HG03354 (cell line): ENCODE data around the gene ESR2.
"Not testable (repeated sequence)": the region's sequence is repeated elsewhere in the genome, so short reads cannot be mapped to it uniquely, and the experiment has no call there.

Source experiments
- ATAC-seq: cut with Tn5 transposase; IDR thresholded peaks from one replicate; pipeline ENCODE4 v1.9.1; 2021; ENCODE audit warnings: mild to moderate bottlenecking; ENCODE audit not compliant: unreplicated experiment, poor library complexity, severe bottlenecking

Gene ESR2

DNA sequence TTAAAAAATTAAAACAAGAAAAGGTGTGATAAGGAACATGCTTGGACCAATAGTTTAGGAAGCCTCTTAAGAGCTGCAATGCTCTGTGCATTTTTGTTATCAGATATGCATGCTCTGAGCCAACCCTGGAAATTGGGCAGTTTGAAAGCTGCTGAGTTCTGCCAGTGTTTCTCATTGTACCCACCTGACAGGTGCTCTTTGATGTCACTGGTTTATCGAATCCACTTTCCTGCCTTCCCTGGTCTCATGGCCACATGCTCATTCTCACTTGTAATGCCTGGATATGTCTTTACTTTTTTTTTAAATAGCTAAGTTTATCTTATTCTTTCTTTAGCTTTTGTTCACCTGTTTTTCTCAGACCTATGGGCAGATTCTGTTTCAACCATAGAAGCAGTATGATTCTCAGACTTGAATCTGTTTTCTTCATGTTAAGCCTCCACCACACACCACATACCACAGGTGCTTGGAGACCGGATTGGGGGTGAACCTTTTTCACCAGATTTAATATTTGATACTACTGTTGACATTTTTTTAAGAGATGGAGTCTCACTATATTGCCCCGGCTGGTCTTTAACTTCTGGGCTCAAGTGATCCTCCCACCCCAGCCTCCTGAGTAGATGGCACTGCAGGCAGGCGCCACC, 90.7 kb downstream of the ESR2 start:
- ATAC-seq, result no peak

DNA sequence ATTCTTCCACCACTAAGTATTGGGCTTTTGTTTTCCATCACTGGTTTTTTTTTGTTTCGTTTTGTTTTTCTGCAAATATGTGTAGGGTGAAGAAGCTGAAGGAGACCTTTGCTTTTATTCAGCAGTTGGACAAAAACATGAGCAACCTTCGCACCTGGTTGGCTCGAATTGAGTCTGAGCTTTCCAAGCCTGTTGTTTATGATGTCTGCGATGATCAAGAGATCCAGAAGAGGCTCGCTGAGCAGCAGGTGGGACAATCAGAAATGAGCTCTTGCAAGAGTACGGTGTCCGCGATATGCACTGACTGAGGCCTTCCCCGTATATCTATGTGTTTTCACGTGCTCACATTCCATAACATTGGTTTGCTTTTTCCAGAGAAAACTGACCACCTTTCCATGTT, 91.5 kb downstream of the ESR2 start:
- no peak for ATAC-seq

DNA sequence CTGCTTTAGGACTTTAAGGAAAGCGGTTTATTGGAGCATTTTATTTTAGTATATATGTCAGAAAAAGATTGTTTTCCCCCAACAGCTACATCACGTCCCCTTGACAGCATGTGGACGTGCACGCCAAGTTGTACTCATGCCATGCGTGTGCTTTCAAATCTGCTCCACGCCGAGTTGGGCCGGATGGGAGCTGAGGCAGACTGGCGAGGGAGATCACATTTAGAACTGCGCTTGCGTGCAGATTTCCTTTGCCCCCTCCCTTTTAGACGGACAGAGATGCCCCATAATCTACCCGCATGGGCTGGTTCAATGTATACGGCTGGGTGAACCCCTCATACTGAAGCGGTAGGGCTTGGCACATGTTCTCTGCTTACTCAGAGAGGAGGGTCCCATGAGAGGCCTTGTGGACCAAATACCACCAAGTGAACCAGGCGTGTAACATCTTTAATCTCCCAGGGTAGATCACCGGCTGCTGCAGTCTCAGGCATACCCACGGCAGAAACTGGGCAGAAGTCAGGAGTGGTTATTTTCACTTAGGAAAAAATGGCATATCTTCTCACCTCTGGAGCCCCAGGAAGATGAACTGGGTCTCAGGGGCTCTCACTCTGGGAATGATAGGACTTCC, 92.1 kb downstream of the ESR2 start:
- ATAC-seq, result no peak

DNA sequence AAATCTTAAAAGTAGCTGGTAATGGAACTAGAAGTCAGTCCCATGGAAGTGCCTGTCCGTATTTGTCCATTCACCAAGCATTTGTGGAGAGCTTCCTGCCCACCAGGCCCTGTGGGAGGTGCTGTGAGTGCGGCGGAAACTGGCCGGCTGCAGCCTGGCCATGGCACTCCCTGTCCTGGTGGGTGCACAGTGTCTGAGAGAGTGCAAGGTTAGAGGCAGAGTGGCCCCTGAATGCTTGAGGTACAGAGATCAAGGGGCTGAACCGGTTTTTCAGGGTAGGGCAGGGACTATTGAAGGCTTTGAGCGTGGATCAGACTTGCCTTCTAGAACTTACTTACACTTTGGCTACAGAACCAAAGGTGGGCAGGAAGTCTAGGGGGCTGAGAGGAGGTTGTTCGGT, 92.9 kb downstream of the ESR2 start:
- ATAC-seq, result no peak

DNA sequence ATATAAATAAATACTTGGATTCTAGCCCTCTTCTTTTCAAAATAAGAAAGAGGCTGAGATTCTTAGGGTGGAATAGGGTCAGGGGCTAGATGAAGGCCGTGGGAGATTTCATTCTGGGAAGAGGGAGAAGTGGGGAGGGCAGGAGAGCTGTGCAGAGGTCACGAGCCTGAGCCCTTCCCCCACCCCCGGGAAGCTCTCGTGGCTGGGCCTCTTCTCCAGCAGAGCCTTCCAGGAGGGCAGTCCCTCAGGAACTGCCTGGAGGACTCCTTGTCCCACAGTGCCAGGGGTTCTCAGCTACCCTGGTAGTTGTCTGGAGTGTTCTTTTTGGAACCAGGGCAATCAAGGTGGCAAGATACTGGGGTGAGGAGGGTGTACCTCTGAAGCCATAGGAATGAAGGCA, 94.0 kb downstream of the ESR2 start:
- ATAC-seq, result no peak

DNA sequence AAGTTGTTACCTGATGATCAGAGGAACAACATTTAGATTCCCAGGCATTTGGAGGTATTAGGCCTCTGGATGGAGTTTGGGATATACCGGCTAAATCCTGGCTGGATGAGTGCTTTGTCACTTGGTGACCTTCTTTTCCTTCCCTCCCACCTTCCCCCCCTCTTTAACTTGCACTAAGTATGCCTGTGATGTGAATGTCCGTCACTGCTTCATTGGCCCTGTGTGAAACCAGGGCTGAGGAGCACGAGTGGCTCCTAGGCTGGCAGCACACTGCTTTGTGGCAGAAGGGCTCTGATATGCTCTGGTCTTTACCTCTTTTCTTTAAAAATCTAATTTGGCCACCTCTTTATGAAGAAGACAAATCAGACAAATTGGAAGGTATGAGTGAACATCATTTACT, 95.7 kb downstream of the ESR2 start:
- ATAC-seq, result no peak

DNA sequence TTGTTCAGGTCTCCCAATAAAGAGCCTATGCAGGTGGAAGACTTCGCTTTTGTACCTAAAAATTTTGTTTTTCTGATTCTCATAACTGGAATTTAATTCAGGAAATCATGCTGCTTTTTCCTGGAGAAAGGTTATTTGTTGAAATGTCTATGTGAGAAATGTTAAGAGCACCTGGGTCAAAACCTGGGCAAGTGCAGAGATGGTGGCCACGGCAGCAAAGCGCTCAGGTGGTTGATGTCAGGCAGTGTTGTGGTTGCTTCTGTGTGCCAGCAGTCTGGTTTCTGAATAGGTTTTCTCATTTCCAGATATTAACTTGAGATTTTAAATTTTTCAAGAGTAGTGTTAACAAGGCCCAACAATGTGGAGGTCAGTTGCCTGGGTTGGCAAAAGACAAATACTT, 96.2 kb downstream of the ESR2 start:
- ATAC-seq, result no peak

DNA sequence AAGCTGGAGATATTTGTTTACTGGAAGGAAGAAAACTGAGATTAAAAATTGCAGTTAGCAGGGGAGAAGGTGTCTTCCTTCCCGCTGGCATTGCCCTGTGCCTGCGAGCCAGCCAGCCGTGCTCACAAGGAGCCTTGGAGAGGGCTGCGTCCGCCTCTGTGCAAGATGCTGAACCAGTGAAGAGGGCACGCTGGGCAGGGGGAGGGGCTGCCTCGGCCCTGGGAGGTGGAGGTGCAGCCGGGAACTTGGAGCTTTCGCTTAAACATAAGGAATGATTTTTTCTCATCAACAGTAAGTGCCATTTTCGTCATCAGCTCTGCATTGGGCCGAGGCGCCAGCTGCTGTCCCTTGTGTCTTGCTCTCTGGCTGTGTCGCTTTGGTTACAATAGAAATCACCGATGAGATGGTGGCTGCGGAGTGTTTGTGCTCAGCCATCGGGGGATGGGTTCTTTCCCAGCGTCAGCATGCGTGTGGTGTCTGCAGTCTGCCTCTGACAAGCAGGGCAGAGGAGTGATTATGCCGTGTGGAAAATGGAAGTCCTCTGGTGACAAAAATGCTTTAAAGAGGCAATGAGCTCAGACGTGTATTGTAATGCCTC, 97.3 kb downstream of the ESR2 start:
- no peak for ATAC-seq

DNA sequence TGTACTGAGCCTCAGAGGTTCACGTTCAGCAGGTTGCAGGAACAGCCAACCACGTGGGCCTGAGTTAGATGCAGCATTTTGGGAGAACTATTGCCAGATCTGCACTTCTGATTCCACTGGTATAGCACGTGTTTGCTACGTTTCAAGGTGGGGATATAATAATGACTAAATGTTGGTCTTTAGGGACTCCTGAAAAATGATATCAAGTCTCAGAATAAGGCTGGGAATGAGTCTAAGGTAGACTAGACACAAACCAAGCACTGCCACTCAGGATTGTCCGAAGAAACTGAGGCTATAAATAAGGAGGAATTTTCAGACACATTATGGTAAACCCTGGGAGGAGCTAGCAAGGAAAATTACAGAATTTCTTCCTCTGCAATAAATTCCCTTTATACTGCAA, 98.1 kb downstream of the ESR2 start:
- ATAC-seq, result no peak

DNA sequence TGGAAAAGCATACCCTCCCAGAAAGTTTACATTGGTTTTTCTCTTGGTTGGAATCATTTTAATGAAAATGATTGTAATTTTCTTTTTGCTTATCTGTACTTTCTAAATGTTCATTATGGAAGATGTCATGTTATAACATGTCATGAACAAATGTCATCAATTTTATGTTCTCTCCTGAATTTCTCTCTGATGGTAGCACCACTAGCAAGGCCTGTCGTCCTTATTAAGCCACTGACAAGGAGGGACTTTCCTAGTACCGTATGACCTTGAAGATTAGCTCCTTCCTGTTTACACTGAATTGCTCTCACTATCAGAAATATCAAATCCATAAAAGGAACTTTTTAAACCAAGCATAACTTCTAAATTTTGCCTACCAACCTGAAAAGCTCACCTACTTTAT, 99.0 kb downstream of the ESR2 start:
- peak; percentile 49 for ATAC-seq

DNA sequence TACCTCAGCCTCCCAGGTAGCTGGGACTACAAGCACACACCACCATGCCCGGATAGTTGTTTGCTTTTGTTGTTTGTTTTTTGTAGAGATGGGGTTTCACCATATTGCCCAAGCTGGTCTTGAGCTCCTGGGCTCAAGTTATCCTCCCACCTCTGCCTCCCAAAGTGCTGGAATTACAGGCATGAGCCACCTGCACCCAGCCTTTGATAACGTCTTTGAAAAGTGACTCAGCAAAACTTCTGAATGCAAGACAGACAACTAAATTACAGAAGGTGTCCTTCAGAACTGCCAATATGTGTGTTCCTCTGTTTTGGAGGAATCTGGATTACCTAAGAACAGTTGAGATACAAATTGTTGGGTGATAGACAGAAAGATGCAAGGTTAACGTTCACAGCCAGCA, 99.8 kb downstream of the ESR2 start:
- ATAC-seq, result no peak

DNA sequence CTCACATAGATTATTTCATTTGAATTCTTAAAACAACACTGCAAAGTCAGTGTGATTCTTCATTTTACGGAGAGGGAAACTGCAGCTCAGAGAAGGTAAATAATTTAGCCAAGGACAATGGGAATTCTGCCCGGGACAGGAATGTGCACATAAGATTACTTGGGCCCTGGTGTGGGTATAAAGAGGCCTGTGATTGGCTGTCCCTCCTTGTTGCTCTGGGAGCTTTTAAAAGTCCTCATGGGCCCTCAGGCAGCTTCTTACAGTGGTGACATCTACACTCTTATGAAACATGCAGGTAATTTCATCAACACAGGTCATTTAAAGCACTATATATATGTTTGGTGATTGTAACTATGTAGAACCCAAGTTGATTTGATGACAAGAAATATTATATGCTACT, 100.3 kb downstream of the ESR2 start:
- ATAC-seq, result no peak

DNA sequence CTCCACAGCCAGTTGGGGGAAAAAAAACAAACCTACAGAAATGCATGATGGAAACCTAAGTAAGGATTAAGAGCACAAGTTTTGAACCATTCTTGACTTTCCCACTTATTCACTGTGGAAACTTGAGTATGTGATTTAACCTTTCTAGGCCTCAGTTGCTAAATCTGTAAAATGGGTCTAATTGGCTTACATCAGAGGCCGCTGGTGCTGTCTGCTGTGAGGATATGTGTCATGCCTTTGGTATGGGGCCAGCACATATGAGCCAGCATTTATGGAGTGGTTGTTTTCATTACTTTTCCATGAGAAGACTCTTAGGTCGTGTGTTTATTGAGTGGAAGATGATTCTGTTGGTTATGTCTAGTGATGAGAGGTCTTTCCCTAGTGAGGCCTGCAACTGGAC, 102.4 kb downstream of the ESR2 start:
- no peak for ATAC-seq

DNA sequence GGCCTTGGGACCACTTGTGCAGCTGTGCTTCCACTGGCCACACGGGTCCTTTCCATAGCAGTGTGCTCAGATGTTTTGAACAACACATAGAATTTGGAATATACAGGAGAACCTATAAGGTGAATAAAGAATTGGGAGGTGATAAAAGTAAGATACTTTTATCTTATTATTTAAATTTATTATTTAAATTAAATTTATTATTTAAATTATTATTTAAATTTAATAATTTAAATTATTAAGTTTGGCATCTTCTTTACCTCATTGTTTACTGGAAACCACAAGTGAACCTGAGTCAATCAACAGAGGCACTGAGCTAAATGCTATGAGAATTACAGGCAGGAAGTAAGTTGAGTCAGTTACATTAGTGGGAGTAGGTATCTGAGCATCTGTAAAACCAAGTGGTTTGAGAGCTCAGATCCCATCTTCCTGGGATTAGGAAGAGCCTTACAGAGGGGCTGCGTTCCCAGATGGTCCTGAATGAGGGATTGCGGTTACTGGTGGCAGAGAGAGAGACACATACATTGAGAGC, 103.1 kb downstream of the ESR2 start:
- ATAC-seq, result no peak

DNA sequence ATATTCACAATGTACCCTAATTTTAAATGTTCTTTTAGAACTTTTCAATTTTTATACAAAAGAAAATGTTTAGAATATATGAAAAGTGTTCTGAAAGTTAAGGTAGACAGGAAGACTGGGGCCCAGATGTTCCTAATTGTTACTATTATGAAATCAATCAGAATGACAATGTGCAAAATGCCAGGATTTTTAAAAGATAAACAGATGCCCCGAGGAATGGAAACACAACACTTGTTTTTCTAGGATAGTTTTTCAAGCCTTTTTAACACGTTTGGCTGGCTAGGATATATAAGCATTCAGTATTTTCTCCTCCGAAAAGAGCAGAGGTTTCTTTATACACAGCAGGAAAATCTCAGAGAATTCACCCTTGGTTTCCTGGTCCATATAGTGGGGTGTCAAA, 106.8 kb downstream of the ESR2 start:
- ATAC-seq, result no peak

DNA sequence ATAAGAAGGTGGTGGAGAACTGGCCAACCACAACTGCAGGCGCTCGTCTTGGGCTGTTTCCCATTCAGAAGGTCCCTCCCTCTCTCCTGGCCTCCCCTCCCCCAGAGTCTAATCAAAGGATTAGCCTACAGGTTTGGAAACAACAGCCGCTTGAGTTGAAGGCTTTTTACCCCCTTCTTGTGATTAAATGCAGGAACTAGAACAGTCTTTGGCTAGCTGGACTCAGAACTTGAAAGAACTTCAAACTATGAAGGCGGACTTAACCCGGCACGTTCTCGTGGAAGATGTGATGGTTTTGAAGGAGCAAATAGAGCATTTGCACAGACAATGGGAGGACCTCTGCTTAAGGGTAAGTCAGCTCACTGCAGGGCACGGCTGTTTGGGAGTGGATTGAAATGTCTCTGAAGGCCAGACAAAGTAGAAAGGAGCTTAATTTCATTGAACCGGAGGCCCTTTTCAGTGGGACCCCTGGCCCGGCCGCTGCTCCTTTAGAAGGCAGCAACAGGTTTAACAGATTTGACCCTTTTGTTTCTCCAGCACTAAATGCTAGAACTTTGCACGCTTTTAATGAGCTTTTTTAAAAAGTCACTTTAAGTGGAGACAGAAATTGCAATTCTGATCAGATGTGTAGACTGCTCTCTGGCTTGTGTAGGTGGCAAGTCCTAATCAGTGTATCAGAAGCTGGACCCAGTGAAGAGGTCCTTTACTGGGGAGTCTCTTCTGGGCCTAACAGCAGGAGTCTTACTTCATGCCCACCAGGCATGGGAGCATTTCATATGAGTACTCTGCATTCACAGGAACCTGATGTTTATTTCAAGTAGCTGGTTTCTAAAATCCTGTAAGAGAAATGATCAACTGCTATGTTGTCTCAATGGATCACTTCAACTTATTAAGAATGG, 107.7 kb downstream of the ESR2 start:
- no peak for ATAC-seq

DNA sequence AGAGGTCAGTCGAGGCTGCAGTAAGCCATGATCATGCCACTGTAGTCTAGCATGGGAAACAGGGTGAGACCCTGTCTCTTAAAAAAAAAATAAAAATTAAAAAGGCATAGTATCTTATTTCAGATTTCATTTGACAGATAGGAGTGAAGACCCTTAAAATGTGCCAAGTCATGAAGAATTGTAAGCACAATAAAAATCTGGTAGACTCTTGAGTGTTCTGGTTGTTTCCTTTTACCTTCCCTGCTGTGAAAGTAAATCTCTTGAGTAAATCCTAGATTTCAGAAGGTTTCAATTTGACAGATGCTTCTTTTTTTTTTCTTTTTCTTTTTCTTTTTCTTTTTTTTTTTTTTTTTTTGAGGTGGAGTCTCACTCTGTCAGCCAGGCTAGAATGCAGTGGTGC, 109.0 kb downstream of the ESR2 start:
- no peak for ATAC-seq

DNA sequence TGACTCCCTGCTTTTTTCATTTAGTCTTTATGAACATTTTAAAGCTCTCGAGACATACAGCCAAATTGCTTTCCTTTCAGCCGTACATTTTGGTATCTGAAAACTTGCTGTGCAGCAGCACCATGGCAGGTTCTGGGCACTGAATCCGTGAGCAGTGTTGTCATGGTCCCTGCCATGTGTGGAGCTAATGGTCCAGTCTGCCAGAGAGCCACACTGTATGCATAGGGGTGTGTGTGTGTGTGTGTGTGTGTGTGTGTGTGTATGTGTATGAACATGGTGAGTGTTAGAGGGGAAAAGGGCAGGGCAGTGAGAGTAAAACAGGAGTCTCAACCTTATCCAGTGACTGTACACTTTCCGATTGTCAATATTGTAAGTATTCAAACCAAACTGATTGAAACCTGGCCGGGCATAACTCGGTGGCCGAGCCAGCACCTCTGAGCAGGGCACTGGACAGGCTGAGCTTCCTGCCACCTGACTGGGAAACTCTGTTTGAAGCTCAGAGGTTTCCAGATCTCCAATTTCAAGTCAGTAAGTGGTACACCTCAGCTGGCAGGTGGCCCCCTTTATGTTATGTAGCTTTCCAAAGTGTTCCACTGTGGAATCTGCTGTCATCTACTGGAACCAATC, 110.0 kb downstream of the ESR2 start:
- ATAC-seq, result no peak

DNA sequence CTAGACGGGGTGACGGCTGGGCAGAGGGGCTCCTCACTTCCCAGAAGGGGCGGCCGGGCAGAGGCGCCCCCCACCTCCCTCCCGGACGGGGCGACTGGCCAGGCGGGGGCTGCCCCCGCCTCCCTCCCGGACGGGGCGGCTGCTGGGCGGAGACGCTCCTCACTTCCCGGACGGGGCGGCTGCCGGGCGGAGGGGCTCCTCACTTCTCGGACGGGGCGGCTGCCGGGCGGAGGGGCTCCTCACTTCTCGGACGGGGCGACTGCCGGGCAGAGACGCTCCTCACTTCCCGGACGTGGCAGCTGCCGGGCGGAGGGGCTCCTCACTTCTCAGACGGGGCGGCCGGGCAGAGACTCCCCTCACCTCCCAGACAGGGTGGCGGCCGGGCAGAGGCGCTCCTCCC, 111.3 kb downstream of the ESR2 start:
- not testable (repeated sequence) for ATAC-seq

DNA sequence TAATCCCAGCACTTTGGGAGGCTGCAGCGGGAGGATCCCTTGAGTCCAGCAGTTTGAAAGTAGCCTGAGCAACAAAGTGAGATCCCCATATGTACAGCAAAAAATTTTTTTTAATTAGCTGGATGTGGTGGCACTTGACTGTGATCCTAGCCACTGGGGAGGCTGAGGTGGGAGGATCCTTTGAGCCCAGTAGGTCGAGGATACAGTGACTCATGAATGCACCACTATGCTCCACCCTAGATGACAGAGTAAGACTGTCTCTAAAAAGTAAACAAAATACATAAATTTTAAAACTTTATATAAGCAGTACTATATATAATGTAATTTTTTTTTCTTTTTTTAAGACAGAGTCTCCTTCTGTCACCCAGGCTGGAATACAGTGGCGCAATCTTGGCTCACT, 115.4 kb downstream of the ESR2 start:
- ATAC-seq, result no peak
